ENCODE measurements around the gene FAM161B.

DNA sequence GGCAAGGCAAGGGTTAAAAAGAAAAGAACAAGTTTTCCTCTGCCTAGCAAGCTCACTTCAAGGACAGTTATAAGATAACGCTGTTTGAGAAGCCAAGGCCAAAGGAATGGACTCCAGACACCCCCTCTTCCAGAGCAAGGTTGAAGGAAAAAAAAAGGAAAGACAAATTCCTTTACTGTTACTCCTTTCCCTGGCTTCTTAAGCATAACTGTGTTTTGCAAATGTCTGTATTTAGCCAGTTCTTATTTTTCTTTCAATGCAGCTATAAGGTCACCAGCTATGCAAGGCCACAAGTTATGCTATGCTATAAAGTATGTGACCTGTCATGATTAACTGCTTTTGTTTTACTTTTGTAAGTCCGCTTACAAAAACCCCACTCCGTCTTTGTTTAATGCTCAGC lies 36.6 kb downstream of the FAM161B start:
- TF ChIP-seq TAF1 (IDR thresholded peaks at IDR 0.05; ENCODE audit: borderline replicate concordance, low read depth, low read length) (no peak), POLR2A (IDR thresholded peaks at IDR 0.05; ENCODE audit: low read depth, low read length) (no peak)

Data from GM12892 (cell line).